ENCODE results near the gene DHX38.
A peak's percentile ranks its signal among the peaks of the same experiment; 100 is the strongest.

Gene DHX38

GRCh38 chr16:72123426-72123825 lies 29.8 kb downstream of the DHX38 start:
- no peak for DNase-seq

GRCh38 chr16:72124148-72124547 lies 30.5 kb downstream of the DHX38 start:
- DNase-seq: no peak

- DNase-seq: peak; percentile 69
Observed at GRCh38 chr16:72124761-72125634, 31.4 kb downstream of the DHX38 start.

DNA sequence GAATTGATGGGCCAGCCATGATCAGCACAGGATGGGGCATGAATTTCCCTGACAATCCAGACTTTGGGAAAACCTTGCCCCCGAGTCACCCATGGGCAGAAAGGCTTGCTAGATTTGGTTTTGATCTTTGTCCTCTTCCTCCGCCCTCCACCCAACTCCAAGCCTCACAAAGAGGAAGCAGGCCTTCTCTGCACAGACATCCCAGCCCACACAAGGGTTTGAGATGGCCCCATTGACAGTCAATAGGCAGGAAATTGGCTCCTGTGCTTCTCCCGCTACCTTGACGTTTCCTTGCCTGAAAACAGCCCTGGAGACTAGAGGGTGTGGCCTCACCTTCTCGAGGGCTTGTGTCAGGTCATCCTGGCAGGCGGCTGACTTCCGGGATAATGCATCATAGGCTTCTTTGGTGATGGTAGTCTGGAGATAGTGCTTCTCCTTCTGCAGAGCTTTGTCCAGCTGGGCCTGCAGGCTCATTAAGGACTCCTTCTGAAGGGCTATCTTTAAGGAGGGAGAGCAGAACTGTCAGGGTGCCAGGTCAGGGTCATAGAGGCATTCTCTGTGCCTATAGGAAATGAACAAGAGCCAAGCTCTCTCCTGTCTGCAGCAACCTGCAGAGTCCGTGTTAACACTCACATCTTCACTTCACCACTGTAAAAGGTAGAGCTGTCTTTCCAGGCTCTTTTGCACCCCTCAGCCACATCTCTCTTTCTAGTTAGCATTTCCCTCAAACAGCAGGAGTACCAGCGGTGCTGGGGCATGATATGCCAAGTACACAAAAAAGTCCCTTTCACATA lies 32.2 kb downstream of the DHX38 start:
- peak; percentile 74 for DNase-seq

DNA sequence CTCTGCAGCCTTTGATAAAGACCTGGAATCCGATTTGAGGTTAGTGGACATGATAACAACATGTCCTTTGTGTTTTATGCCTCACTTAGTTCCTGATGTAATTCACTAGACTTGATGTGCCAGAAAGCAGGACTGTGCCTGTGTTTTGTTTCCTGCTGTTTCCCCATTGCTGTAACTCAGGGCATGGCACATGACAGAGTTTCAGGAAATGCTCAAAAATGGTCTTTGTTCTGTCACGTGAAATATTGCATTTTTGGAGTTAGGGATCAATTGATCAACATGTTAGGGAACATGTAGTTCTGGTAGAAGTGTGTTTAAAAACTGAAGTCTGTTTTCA lies 32.8 kb downstream of the DHX38 start:
- DNase-seq: peak; percentile 46

GRCh38 chr16:72128701-72129100 lies 35.1 kb downstream of the DHX38 start:
- no peak for DNase-seq

- DNase-seq: peak; percentile 9
Observed at GRCh38 chr16:72129976-72130656, 36.5 kb downstream of the DHX38 start.

DNA sequence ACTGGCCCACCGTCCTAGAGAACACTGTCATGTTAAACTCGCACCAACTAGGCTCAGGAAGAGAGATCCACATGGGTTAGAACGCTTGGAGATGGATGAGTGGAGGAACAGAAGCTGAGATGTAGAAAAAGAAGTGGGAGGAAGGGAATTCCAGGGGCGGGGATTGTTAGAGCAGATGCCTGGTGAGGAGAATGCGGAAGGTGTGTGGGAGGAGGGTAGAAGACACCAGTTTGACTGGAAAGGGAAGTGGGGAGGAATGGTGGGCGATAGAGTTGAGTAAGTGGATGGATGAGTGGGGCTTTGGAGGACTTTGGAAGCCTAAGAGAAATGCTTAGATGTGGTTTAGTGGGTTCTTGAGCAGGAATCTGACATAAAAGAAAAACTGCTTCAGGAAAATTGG lies 37.4 kb downstream of the DHX38 start:
- DNase-seq: peak; percentile 95

DNA sequence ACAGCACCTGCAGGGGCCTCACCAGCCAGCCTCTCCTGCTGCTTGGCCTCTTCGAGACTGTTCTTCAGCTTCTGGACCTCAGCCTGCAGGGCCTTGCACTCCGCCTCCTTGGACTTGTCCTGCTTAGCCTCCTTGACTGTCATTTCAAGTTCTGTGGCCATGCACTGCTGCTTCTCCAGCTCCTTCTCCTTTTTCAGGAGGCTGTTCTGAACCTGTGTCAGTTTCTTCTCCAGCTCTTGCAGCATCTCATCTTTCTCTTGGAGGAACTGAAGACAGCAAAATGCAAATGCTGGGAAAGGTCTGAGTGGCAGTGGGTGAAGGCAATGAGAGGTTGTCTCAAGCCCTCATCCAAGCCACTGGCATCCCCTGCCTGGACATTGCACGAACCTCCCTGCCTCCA lies 39.1 kb downstream of the DHX38 start:
- peak; percentile 37 for DNase-seq

DNA sequence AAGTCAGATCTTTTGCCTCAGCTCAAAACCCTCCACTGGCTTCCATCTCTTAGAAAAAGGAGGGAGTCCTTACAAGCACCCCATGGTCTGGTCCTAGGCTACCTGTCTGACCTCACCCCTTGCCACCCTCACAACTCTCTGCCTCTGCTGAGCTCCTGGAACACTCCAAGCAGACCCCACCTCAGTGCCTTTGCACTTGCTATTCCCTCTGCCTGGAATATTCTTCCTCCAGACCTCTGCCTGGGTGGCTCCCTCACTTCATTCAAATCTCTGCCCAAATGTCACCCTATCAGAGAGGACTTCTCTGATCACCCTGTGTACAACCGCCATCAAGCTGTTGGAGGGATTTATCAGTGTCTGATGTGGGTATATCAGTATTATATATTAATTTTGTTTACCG lies 40.9 kb downstream of the DHX38 start:
- no peak for DNase-seq

GRCh38 chr16:72137380-72138063 lies 43.9 kb downstream of the DHX38 start:
- DNase-seq: no peak

DNA sequence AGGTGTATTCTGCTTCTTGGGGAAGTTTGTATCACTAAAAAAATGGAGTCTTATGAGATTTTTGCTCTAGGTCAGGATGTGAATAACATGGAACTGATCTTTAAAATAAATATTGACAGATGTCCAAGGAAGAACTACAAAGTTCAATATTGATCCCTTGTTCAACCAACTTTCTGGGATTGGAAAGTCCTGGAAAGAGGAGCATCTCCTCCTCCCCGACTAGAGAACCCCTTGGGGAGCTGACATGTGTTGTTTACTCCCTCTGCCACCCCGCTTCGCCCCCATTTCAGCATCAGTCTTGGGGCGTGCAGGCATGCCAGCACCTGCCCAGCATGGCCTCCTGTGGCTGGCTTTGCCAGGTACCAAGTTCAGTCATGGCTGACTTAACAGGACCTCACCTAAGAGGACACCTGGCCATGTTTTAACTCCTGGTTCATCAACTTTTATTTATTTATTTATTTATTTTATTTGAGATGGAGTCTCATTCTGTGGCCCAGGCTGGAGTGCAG lies 44.5 kb downstream of the DHX38 start:
- no peak for DNase-seq

DNA sequence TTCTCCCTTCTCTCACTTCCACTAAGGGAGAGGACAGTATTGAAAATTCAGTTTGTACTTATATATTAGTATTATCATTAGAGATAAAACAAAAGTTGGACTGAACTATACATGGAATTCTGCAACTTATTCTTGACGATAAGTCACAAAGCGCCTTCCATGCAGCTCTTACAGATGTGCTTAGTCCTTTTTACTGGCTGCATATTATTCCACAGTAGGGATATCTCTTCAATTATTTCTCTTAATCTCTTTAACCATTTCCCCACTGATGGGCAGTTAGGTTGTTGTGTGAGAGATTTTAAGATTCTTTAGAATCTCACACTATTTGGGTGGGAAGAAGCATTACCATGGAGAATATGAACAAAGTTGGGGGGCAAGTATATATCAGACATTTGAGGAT lies 46.3 kb downstream of the DHX38 start:
- no peak for DNase-seq

DNA sequence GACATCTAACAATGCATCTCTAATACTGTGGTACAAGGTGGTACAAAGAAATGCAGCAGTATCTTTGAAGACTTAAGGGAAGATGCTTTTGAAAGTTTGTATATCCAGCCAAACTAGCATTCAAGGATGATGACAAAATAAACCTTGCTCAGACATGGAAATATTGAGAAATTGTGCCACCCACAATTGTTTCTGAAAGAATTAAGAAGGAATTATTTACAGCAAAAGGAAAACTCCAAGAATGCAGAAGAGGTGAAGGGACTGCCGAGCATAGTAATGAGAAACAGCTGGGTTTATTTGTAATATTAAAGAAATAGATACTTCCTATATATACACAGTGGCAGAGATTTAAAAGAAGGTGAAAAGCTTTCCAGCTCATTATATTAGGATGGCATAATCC lies 48.8 kb downstream of the DHX38 start:
- DNase-seq: peak; percentile 47

- DNase-seq: no peak
Observed at GRCh38 chr16:72149676-72150464, 56.2 kb downstream of the DHX38 start.

DNA sequence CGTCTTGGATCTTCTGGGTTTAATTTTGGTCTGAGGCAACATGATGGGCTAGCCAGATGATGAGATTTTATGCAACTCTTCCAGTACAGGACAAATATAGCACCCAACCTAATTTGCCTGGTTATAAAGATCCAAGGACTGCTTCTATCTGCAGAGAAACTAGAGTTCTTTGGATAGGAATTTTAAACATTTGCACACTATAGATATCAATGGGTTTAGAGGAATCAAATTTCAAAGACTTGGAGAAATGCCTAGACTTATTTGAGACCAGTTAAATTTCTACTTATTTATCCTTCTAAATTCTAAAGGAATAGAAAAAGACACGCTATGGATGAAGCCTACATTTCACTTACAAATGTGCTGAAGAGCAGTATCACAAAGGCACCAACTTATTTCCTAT lies 65.7 kb downstream of the DHX38 start:
- no peak for DNase-seq

GRCh38 chr16:72159801-72160200 lies 66.2 kb downstream of the DHX38 start:
- DNase-seq: no peak

DNA sequence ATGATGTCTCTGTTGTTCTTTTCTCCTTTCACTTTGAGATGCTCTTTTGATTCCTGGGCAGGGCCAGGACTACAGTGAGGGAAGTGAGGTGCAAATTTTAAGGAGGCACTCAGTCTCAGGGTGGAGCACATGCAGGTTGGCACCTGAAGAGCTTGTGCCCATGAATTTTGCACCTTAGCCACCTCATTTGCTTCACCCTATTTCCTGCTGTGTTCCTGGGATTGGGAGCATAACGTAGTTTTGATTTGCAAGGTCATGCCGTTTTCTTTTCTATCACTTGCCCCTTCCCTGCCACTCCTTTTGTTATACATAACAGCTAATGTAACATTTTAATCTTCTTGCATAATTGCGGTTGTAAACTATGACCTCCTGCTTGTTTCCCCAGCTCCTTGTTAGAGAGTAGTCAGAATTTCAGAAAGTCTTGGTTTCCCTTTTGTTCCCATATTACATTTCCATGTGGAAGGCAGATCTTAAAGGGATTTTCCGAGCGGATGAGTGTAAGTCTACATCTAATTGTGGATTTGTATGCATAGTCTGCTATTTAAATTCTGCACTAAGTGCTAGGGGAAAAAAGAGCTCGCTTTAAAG lies 68.6 kb downstream of the DHX38 start:
- peak; percentile 19 for DNase-seq

Data from inflammatory macrophage treated with lipopolysaccharide for 4 hours (primary cell).